Activated T-helper 2 cell treated with anti-CD3 and anti-CD28 coated beads, Interferon-gamma antibody, Interleukin-2, Interleukin-4, amounts not matched to agents 10 μg/mL and 5 μg/mL and 100 μg/mL, durations not matched to agents 14 hours and 24 hours and 36 hours (primary cell): ENCODE results near the gene GRM8. TPM values are rescaled to one million over a fixed set of nuclear protein-coding genes. Genes with fewer than 3 reads are reported as not detected.

Experiments used
- DNase-seq: peaks from one replicate; pipeline ENCODE4 v3.0.0; 2021; ENCODE audit warnings: low spot score
- H3K27ac Mint-ChIP-seq: one replicate; pipeline ENCODE4 v1.8.0; 2021; ENCODE audit warnings: mixed read lengths
- H3K27me3 Mint-ChIP-seq: one replicate; pipeline ENCODE4 v1.8.0; 2021; ENCODE audit warnings: low read depth, mixed read lengths
- H3K36me3 Mint-ChIP-seq: one replicate; pipeline ENCODE4 v1.8.0; 2021; ENCODE audit warnings: low read depth, mixed read lengths
- H3K4me1 Mint-ChIP-seq: one replicate; pipeline ENCODE4 v1.8.0; 2021; ENCODE audit warnings: low read depth, mixed read lengths
- H3K4me3 Mint-ChIP-seq: one replicate; pipeline ENCODE4 v1.8.0; 2021; ENCODE audit warnings: low read depth, mild to moderate bottlenecking, moderate library complexity, mixed read lengths
- H3K9me3 Mint-ChIP-seq: one replicate; pipeline ENCODE4 v1.8.0; 2021; ENCODE audit warnings: mixed read lengths
- intact Hi-C: fragments of 100-400 bp; cut with micrococcal nuclease; formaldehyde crosslinking; loops from one replicate; pipeline ENCODE4 v1.15.1; 2023
- total RNA-seq: library from RNA; stranded (reverse); gene quantifications from 2 replicates; pipeline ENCODE4 v1.2.3, GENCODE V29; 2022

The GRM8 gene
- total RNA-seq, 1 donor from 2014 or later: not detected

- Mint-ChIP-seq H3K9me3 (no peaks in the 10 kb centered on the region), H3K4me3 (peak overlapping the region; percentile 60), H3K36me3 (no peaks in the 10 kb centered on the region), H3K4me1 (peaks cover 9% of the 10 kb centered on the region), H3K27ac (no peak overlapping the region), H3K27me3 (peaks cover 74% of the 10 kb centered on the region)
- no peak for DNase-seq
- intact Hi-C loops: loop anchor here (2.0 to 5.0 kb wide), 2 partner anchors 94 to 140 kb away; partner anchors contain the start of gene ZNF800
These were observed 396 bp downstream of the GRM8 start for GRCh38 chr7:127252377-127252713.

DNA sequence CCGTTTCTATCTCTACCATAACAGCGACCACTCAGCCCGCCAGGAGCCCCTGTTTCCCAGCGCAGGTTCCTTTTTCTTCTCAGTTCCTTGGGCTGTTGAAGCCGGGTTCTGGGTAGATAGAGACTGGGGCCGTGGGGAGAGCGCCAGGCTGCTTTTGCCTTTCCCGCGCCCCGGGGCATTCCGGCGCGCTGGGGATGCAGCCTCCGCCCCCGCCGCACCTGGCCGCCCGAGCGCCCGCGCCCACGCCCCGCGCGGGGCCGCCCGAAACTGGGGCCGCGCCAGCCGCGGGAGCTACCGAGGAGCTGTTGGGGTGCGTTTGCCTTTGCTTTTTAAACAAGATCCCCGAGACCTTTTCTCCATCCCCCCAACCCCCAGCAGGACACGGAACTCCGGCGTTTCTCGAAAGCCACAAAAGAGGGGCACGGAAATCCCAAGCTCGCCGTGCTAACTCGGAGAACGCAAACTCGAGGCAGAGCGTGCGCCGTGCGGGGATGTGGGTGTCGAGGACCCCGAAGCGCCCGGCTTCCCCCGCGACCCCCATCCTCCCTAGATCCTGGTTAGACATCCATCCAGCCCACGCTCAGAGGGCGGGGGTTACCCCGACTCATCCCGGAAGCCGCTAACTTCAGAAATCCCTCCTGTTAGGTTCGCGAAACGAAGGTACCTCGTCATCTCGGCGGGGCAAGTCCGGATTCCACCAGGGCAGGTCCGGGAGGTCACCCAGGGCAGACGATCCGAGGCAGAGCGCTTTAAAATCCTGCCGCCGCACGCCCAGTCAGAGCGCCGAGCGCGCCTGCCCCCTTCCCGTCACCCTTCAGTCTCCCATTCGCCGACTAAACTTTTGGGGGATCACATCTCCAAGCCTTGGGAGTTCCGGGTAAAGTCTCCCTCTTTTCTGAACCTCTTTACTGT is 1.0 kb downstream of the GRM8 start:
- H3K27me3 Mint-ChIP-seq: peaks cover 77% of the 10 kb centered on the region
- peak overlapping the region; percentile 60 for H3K4me3 Mint-ChIP-seq
- no peak overlapping the region for H3K27ac Mint-ChIP-seq
- H3K4me1 Mint-ChIP-seq: peaks cover 9% of the 10 kb centered on the region
- no peaks in the 10 kb centered on the region for H3K9me3 Mint-ChIP-seq
- no peaks in the 10 kb centered on the region for H3K36me3 Mint-ChIP-seq
- intact Hi-C loops: loop anchor here (2.0 to 5.0 kb wide), 2 partner anchors 95 to 141 kb away; partner anchors contain the start of gene ZNF800
- no peak for DNase-seq

- Mint-ChIP-seq H3K4me3 (no peak overlapping the region), H3K36me3 (no peaks in the 10 kb centered on the region), H3K9me3 (no peaks in the 10 kb centered on the region), H3K4me1 (peaks cover 9% of the 10 kb centered on the region), H3K27ac (no peak overlapping the region), H3K27me3 (peaks cover 75% of the 10 kb centered on the region)
- intact Hi-C loops: loop anchor here (5.0 kb wide), 1 partner anchor 141 kb away; the partner anchor contains the start of gene ZNF800
- no peak for DNase-seq
These were observed 1.7 kb downstream of the GRM8 start for GRCh38 chr7:127251036-127251464.

DNA sequence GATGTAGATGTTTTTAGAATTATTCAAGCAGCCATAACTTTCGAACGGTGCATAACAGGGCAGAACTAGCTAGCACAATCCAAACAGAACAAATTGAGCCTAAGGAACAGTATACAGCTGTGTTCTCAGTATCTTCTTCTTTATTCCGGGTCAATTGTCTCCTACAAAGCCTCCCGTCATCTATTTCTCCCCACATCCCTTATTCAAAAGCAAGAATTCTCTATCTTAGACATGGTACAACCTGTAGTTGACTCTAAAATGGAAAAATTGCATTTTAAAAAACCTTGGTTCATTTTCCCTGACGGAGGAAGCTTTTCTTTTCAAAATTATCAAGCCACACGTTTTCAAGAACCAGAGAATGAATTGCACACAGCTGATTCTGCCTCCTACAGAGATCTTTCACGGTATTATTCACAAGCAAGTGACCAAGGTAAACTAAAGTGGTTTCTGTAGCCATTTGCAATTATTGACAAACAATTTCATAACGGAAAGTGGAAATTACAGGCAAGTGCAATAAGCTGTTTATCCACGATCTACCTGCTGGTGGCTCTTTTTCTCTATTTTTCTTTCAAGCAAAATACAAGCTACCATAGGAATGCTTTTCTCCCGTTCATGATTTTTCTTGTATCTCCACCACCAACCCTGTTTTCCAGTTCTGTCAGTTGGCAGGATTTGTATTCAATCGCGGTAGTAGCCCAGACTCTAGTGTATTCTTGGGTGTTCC is 2.3 kb downstream of the GRM8 start:
- DNase-seq: no peak
- Mint-ChIP-seq H3K27ac (no peak overlapping the region), H3K36me3 (no peaks in the 10 kb centered on the region), H3K4me3 (no peak overlapping the region), H3K4me1 (peaks cover 9% of the 10 kb centered on the region), H3K9me3 (no peaks in the 10 kb centered on the region), H3K27me3 (peaks cover 71% of the 10 kb centered on the region)
- intact Hi-C loops: loop anchor here (5.0 kb wide), 1 partner anchor 142 kb away; the partner anchor contains the start of gene ZNF800

GRCh38 chr7:127245607-127246006 is 7.1 kb downstream of the GRM8 start:
- H3K4me3 Mint-ChIP-seq: no peak overlapping the region
- H3K4me1 Mint-ChIP-seq: no peaks in the 10 kb centered on the region
- H3K27me3 Mint-ChIP-seq: peaks cover 53% of the 10 kb centered on the region
- intact Hi-C loops: no loop called here
- DNase-seq: no peak
- H3K36me3 Mint-ChIP-seq: no peaks in the 10 kb centered on the region
- H3K9me3 Mint-ChIP-seq: no peaks in the 10 kb centered on the region
- no peak overlapping the region for H3K27ac Mint-ChIP-seq

DNA sequence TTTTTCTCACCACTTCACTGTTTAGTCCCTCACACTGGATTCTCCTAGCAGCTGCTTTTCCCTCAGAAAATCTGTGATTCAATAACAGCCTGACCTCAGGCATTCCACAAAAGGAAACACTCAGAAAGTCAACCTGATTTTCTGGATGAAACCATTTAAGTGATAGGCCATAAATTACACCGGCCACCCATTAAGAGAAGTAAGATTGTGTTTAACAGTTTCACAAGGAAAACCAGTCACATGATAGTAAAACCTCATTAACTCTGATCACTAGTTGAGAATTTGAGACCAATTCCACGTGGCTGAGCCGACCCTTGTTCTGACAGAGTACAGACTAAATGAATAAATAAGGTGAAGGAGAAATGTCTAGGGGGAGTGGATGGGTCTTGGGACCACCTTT is 7.7 kb downstream of the GRM8 start:
- Mint-ChIP-seq H3K36me3 (no peaks in the 10 kb centered on the region), H3K4me1 (no peaks in the 10 kb centered on the region), H3K27ac (no peak overlapping the region), H3K9me3 (no peaks in the 10 kb centered on the region), H3K4me3 (no peak overlapping the region), H3K27me3 (peaks cover 51% of the 10 kb centered on the region)
- intact Hi-C loops: no loop called here
- no peak for DNase-seq

- H3K4me3 Mint-ChIP-seq: no peak overlapping the region
- intact Hi-C loops: no loop called here
- no peak overlapping the region for H3K27ac Mint-ChIP-seq
- no peak for DNase-seq
- H3K36me3 Mint-ChIP-seq: no peaks in the 10 kb centered on the region
- H3K9me3 Mint-ChIP-seq: no peaks in the 10 kb centered on the region
- peaks cover 28% of the 10 kb centered on the region for H3K27me3 Mint-ChIP-seq
- no peaks in the 10 kb centered on the region for H3K4me1 Mint-ChIP-seq
These were observed 12.9 kb downstream of the GRM8 start for GRCh38 chr7:127239814-127240213.

GRCh38 chr7:127233630-127234029 is 19.1 kb downstream of the GRM8 start:
- DNase-seq: no peak
- no peaks in the 10 kb centered on the region for H3K36me3 Mint-ChIP-seq
- no peaks in the 10 kb centered on the region for H3K4me1 Mint-ChIP-seq
- H3K27me3 Mint-ChIP-seq: peaks cover 21% of the 10 kb centered on the region
- intact Hi-C loops: no loop called here
- no peak overlapping the region for H3K27ac Mint-ChIP-seq
- H3K9me3 Mint-ChIP-seq: no peaks in the 10 kb centered on the region
- H3K4me3 Mint-ChIP-seq: no peak overlapping the region

DNA sequence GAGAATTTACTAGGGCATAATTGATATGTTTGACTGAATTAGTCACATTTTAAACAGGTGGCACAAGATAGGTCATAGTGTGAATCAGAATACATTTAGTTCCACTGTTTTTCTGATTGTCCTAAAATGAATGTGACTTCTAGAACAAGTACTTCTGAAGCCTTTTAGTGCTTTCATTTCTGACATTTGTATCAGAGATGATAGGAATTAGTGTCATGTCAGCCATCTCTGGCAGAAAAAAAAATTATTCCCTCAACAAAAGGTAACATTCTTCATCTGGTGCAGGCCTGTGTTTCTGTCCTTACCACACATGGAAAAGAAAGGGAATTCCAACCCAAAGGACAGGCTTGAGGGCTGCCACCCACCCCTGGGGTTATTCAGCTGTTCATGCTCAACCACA is 21.3 kb downstream of the GRM8 start:
- no peaks in the 10 kb centered on the region for H3K9me3 Mint-ChIP-seq

DNA sequence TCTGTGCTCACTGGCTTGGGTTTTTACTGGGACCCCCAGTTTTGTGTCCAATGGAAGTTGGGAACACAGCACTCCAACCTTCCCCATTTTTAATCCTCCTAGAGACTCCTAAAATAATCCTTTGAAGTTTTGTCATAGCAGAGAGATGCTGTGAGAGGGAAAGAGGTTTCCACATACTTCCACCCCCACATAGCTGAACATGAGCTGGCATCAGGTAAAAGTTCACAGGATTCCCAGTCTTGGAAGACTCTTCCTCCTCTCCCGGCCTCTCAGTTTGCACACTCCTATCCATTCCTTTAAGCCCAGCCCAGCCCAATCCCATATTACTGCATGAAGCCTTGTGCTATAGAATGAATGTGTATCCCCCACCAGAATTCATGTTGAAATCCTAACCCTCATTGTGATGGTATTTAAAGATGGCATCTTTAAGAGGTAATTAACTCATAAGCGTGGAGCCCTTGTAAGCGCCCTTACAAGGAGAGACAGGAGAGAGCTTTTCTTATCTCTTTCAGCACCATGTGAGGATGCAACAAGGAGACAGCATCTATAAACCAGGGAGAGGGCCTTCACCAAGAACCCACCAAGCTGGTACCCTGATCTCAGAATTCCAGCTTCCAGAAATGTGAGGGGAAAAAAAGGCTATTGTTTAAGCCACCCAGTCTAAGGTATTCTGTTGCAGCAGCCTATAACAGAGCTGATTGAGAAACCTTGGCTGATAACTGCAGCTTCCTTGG is 22.4 kb downstream of the GRM8 start:
- Mint-ChIP-seq H3K4me3 (no peak overlapping the region), H3K36me3 (no peaks in the 10 kb centered on the region), H3K4me1 (no peaks in the 10 kb centered on the region), H3K27ac (no peak overlapping the region), H3K9me3 (no peaks in the 10 kb centered on the region), H3K27me3 (peaks cover 27% of the 10 kb centered on the region)
- DNase-seq: no peak
- intact Hi-C loops: no loop called here

More for the DNA sequence above, 21.3 kb downstream of the GRM8 start:
- no peaks in the 10 kb centered on the region for H3K4me1 Mint-ChIP-seq
- no peak overlapping the region for H3K4me3 Mint-ChIP-seq
- intact Hi-C loops: no loop called here
- DNase-seq: no peak
- H3K36me3 Mint-ChIP-seq: no peaks in the 10 kb centered on the region
- peaks cover 25% of the 10 kb centered on the region for H3K27me3 Mint-ChIP-seq
- H3K27ac Mint-ChIP-seq: no peak overlapping the region

DNA sequence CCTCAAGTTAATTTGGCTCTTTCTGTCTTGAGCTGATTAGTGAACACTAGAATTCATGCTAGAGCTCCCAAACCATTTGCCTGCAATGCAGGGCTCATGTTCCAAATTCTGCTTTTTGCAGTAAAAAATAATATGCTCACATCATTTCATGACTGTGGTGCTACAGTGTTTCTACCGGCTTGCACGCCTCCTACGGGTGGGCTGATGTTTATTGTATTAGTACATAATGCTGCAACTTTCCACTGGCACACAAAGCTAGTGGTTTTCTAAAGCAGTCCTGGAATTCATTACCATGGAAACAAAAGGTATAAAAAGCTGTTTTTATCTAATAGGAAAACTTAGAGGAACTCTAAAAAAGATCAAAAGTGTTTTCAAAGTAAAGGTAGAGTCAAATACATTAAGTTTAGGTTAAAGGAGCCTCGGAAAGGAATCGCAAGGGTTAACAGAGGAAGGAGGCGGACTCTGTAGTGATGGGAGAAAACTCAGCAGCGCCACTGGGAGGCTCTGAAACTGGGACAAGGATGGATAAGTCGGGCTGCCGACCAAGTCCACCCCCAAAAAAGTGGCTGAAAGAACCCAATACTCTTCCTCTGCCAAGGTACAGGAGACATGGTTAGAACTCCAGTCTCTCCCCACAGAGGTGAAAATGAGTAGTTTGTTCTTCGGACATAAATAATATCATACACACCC is 25.9 kb downstream of the GRM8 start:
- intact Hi-C loops: no loop called here
- no peak for DNase-seq
- no peak overlapping the region for H3K27ac Mint-ChIP-seq
- H3K36me3 Mint-ChIP-seq: no peaks in the 10 kb centered on the region
- no peak overlapping the region for H3K4me3 Mint-ChIP-seq
- H3K4me1 Mint-ChIP-seq: no peaks in the 10 kb centered on the region
- no peaks in the 10 kb centered on the region for H3K9me3 Mint-ChIP-seq
- peaks cover 28% of the 10 kb centered on the region for H3K27me3 Mint-ChIP-seq

DNA sequence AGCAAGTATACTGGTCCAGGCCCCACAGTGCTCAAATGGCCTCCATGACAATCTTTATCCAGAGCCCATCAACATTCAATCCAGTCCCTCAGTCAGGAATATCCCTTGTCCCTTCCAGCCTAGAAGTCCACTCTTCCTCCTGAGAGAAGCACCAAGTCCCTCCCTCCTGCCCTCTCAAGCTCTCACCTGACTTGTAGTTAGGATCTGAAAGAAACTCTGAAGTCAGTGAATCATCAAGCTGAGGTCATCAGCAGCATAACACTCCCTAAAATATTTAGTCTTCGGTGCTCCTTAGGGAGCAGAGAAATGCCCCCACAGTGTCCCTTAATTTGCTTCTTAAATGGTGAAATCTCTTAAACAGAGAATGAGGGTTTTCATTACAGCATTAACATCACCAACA is 31.0 kb downstream of the GRM8 start:
- Mint-ChIP-seq H3K36me3 (no peaks in the 10 kb centered on the region), H3K4me3 (no peak overlapping the region), H3K27ac (no peak overlapping the region), H3K4me1 (no peaks in the 10 kb centered on the region), H3K27me3 (peaks cover 14% of the 10 kb centered on the region), H3K9me3 (no peaks in the 10 kb centered on the region)
- intact Hi-C loops: no loop called here
- DNase-seq: no peak
